ENCODE measurements around the gene KDM8. TPM values are rescaled to one million over a fixed set of nuclear protein-coding genes. Genes with fewer than 3 reads are reported as not detected.

Gene KDM8
- total RNA-seq, 1 experiment from 2014 or later = 15.5 TPM

DNA sequence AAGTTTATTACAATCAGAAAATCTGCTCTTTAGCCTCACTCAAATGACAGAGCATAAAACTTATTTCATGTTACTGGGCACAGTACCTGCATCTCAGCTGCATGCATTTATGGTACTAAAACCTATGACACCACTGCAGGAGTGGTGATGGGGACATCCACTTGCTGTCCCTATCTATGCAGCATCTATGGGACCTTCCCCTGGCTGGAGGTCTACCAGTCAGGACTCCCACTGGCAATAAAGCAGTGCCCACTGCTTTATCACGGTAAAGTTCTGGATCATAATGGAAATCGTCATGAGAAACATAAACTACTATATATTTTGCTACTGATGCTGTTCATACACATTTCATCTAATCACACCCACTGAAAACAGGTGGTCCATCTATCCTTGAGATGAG lies 39.1 kb downstream of the KDM8 start:
- H2BK15ac ChIP-seq (ENCODE audit: low read depth, low read length) = no peak overlapping the region
- H3K9me3 ChIP-seq (ENCODE audit: control insufficient read depth, low read depth, low read length) = no peaks in the 10 kb centered on the region
- no peak overlapping the region for H4K5ac ChIP-seq (ENCODE audit: insufficient read length, low read depth, low read length)
- H3K18ac ChIP-seq (ENCODE audit: insufficient read length, low read depth, low read length) = no peak overlapping the region
- no peak overlapping the region for H2BK12ac ChIP-seq (ENCODE audit: insufficient read length, low read depth, low read length)
- Mint-ChIP-seq H3K9me3 (no peaks in the 10 kb centered on the region), H3K27ac (no peak overlapping the region; a peak in 1 of 7 replicates), H3K27me3 (ENCODE audit: low read depth) (peaks cover 1% of the 10 kb centered on the region; the same call in 1 of the 2 replicates), H3K36me3 (ENCODE audit: insufficient read depth in 1 of 3, low read depth in 3 of 3) (no peaks in the 10 kb centered on the region), H3K4me3 (no peak overlapping the region), H3K4me1 (peaks cover 11 to 21% of the 10 kb centered on the region in 2 experiments)
- H4K8ac ChIP-seq (replicated peaks; ENCODE audit: insufficient read length, low read depth, low read length) = no peak overlapping the region
- no peak overlapping the region for H3T11ph ChIP-seq (ENCODE audit: low read length)
- H3K23ac ChIP-seq (ENCODE audit: insufficient read length, low read depth, low read length) = no peak overlapping the region
- H3K79me1 ChIP-seq (ENCODE audit: insufficient read depth, low read depth, low read length, poor library complexity, severe bottlenecking) = no peaks in the 10 kb centered on the region
- H2BK5ac ChIP-seq (ENCODE audit: insufficient read length, low read length) = no peak overlapping the region
- H2AFZ ChIP-seq (ENCODE audit: low read length) = no peak overlapping the region
- H2BK20ac ChIP-seq (ENCODE audit: low read depth, low read length, poor library complexity, severe bottlenecking) = no peak overlapping the region
- no peak overlapping the region for H3K4me2 ChIP-seq (ENCODE audit: insufficient read depth, insufficient read length, low read length)
- no peak overlapping the region for H3K14ac ChIP-seq (ENCODE audit: insufficient read depth, low read length)
- no peak overlapping the region for H3K56ac ChIP-seq (ENCODE audit: insufficient read length, low read depth, low read length)
- no peak overlapping the region for H2BK120ac ChIP-seq (ENCODE audit: low read depth, low read length, poor library complexity, severe bottlenecking)
- no peak overlapping the region for H3K4ac ChIP-seq (ENCODE audit: low read depth, low read length)
- no peak overlapping the region for H4K91ac ChIP-seq (ENCODE audit: insufficient read length, low read depth, low read length)
- H3K23me2 ChIP-seq (ENCODE audit: insufficient read length, low read depth, low read length, poor library complexity, severe bottlenecking) = no peaks in the 10 kb centered on the region
- TF ChIP-seq, protein P1, sequence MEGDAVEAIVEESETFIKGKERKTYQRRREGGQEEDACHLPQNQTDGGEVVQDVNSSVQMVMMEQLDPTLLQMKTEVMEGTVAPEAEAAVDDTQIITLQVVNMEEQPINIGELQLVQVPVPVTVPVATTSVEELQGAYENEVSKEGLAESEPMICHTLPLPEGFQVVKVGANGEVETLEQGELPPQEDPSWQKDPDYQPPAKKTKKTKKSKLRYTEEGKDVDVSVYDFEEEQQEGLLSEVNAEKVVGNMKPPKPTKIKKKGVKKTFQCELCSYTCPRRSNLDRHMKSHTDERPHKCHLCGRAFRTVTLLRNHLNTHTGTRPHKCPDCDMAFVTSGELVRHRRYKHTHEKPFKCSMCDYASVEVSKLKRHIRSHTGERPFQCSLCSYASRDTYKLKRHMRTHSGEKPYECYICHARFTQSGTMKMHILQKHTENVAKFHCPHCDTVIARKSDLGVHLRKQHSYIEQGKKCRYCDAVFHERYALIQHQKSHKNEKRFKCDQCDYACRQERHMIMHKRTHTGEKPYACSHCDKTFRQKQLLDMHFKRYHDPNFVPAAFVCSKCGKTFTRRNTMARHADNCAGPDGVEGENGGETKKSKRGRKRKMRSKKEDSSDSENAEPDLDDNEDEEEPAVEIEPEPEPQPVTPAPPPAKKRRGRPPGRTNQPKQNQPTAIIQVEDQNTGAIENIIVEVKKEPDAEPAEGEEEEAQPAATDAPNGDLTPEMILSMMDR (conservative IDR thresholded peaks at IDR 0.05) = no peak
- no peak overlapping the region for H3K27ac ChIP-seq (ENCODE audit: insufficient read length, low read depth, low read length)
- no peak overlapping the region for H2AK5ac ChIP-seq (ENCODE audit: insufficient read length, low read length)
- peak; percentile 0 for DNase-seq
- H4K20me1 ChIP-seq (ENCODE audit: control insufficient read depth, insufficient read depth, insufficient read length) = no peaks in the 10 kb centered on the region
- H3K9ac ChIP-seq (ENCODE audit: extremely low read depth, insufficient read length, low read length) = no peak overlapping the region
- H3K27me3 ChIP-seq (ENCODE audit: insufficient read depth, low read length) = no peaks in the 10 kb centered on the region
- no CpG with 5 or more reads among the region's 2 CpGs for WGBS (ENCODE audit: extremely low coverage, insufficient read length, low lambda C conversion rate)
- no peaks in the 10 kb centered on the region for H3K79me2 ChIP-seq (ENCODE audit: insufficient read depth, low read length)
- peaks cover 4% of the 10 kb centered on the region; the same call in 1 of the 2 replicates for H3K4me1 ChIP-seq (ENCODE audit: insufficient read depth, low read length)
